Esophagus squamous epithelium (tissue), 5 donors: ENCODE results near the gene MXD4. TPM values are rescaled to one million over a fixed set of nuclear protein-coding genes. Genes with fewer than 3 reads are reported as not detected.

ENCODE experiments used
- DNase-seq: peaks from one replicate; lab custom pipeline; 2025; lab: John Stamatoyannopoulos, UW
- H3K27ac ChIP-seq, 4 donors: fragments of 200-600 bp; sonication (generic); one replicate each; pipeline ENCODE4 v1.5.1; 2016 to 2019; ENCODE audit warnings: mild to moderate bottlenecking in 1 of 4
- H3K27me3 ChIP-seq, 4 donors: fragments of 200-600 bp; sonication (generic); 1 replicate in 3 of 4; 2 replicates in 1 of 4; pipeline versions ENCODE4 v1.5.1 to v1.6.0; 2017 to 2021; ENCODE audit warnings: antibody characterized with exemption in 1 of 4
- H3K36me3 ChIP-seq, 3 donors: fragments of 200-600 bp; sonication (generic); one replicate each; pipeline ENCODE4 v1.5.1; 2016 to 2019
- H3K4me1 ChIP-seq, 3 donors: fragments of 200-600 bp; sonication (generic); one replicate each; pipeline ENCODE4 v1.5.1; 2017 to 2019
- H3K4me3 ChIP-seq, 4 donors: fragments of 200-600 bp; sonication (generic); 1 replicate in 3 of 4; 2 replicates in 1 of 4; pipeline ENCODE4 v1.5.1; 2016 to 2019; ENCODE audit warnings: mild to moderate bottlenecking in 2 of 4, moderate library complexity in 1 of 4
- H3K9me3 ChIP-seq, 3 donors: fragments of 200-600 bp; sonication (generic); one replicate each; pipeline ENCODE4 v1.5.1; 2016 to 2019
- CTCF ChIP-seq, 6 experiments: fragments of 450-650 bp in 4 of 6; fragments of 200-600 bp in 2 of 6; sonication (generic) in 2 of 6; IDR thresholded peaks; one replicate each; pipeline ENCODE4 v1.5.1; 2016 to 2019; ENCODE audit warnings: antibody characterized with exemption in 6 of 6, mild to moderate bottlenecking in 4 of 6, moderate library complexity in 4 of 6
- POLR2A ChIP-seq, 4 donors: fragments of 450-650 bp; IDR thresholded peaks; one replicate each; pipeline ENCODE4 v1.6.1; 2017; ENCODE audit warnings: antibody characterized with exemption in 4 of 4, mild to moderate bottlenecking in 4 of 4, moderate library complexity in 3 of 4
- WGBS, 2 donors: methylation state at CpG; one replicate each; pipeline ENCODE4 v1.1.5; 2018; 5-methylcytosine and 5-hydroxymethylcytosine counted together
- intact Hi-C: fragments of 100-400 bp; cut with DNase I; formaldehyde crosslinking; loops from one replicate; pipeline ENCODE4 v1.15.0; 2022
- total RNA-seq, 4 donors: library from RNA; depleted of rRNA; stranded (reverse); fragments of >200 nt; gene quantifications; one replicate each; pipeline ENCODE4 v1.1.0, GENCODE V29; 2016
- donor health status: DM: yes; HTN: yes; CAD: no.

MXD4 gene
- total RNA-seq, 4 donors from 2014 or later, result 12.9 to 32.2 (median 27.8) TPM

- no peak for DNase-seq
- Histone ChIP-seq H3K36me3 (peaks cover 13 to 70% (median 34%) of the 10 kb centered on the region in 3 donors), H3K4me3 (no peak overlapping the region), H3K27me3 (no peaks in the 10 kb centered on the region), H3K27ac (no peak overlapping the region), H3K9me3 (no peaks in the 10 kb centered on the region), H3K4me1 (peaks cover 17 to 50% (median 20%) of the 10 kb centered on the region in 3 donors)
- TF ChIP-seq CTCF (IDR thresholded peaks at IDR 0.05), result no peak
- no peak for TF ChIP-seq POLR2A (IDR thresholded peaks at IDR 0.05)
- intact Hi-C loops, result no loop called here
- WGBS, 2 donors, result no CpG with 5 or more reads among the region's 21 CpGs
Measured at GRCh38 chr4:2248044-2248780, 13.7 kb downstream of the MXD4 start.

- DNase-seq, result no peak
- Histone ChIP-seq H3K27ac (no peak overlapping the region), H3K9me3 (no peaks in the 10 kb centered on the region), H3K36me3 (peaks cover 13 to 62% (median 30%) of the 10 kb centered on the region in 3 donors), H3K27me3 (no peaks in the 10 kb centered on the region), H3K4me3 (no peak overlapping the region), H3K4me1 (peaks cover 17 to 52% (median 20%) of the 10 kb centered on the region in 3 donors)
- 84 to 90% methylated on average over 6 to 15 of the region's 42 CpGs for WGBS, 2 donors
- TF ChIP-seq POLR2A (IDR thresholded peaks at IDR 0.05), result no peak
- TF ChIP-seq CTCF (IDR thresholded peaks at IDR 0.05), result no peak
- intact Hi-C loops, result no loop called here
Measured at GRCh38 chr4:2247128-2248043, 14.5 kb downstream of the MXD4 start.

- intact Hi-C loops, result no loop called here
- Histone ChIP-seq H3K27me3 (no peaks in the 10 kb centered on the region), H3K27ac (no peak overlapping the region), H3K36me3 (peaks cover 13 to 54% (median 25%) of the 10 kb centered on the region in 3 donors), H3K4me3 (no peak overlapping the region), H3K9me3 (no peaks in the 10 kb centered on the region), H3K4me1 (peaks cover 17 to 55% (median 20%) of the 10 kb centered on the region in 3 donors)
- DNase-seq, result no peak
- WGBS, 2 donors, result 100% methylated on average over 2 of the region's 19 CpGs; no CpG with 5 or more reads in 1 of the 2 donors
- TF ChIP-seq POLR2A (IDR thresholded peaks at IDR 0.05), result no peak
- no peak for TF ChIP-seq CTCF (IDR thresholded peaks at IDR 0.05)
Measured at GRCh38 chr4:2246384-2247127, 15.4 kb downstream of the MXD4 start.

- no peak for DNase-seq
- Histone ChIP-seq H3K4me3 (no peak overlapping the region), H3K27ac (peak overlapping the region in 3 of 4 donors; percentile 42 to 58 (median 57)), H3K27me3 (no peaks in the 10 kb centered on the region), H3K9me3 (no peaks in the 10 kb centered on the region), H3K4me1 (peaks cover 18 to 62% (median 19%) of the 10 kb centered on the region in 3 donors), H3K36me3 (peaks cover 9 to 46% (median 18%) of the 10 kb centered on the region in 3 donors)
- TF ChIP-seq CTCF (IDR thresholded peaks at IDR 0.05) (no peak), POLR2A (IDR thresholded peaks at IDR 0.05) (no peak)
- intact Hi-C loops, result no loop called here
- WGBS, 2 donors, result 74 to 80% methylated on average over 3 to 7 of the region's 7 CpGs
Measured at GRCh38 chr4:2245787-2246275, 16.1 kb downstream of the MXD4 start.
